MM.1S (cell line): ENCODE data around the gene ZCCHC13.
"Not testable (repeated sequence)": the region's sequence is repeated elsewhere in the genome, so short reads cannot be mapped to it uniquely, and the experiment has no call there.

ENCODE experiments used
- DNase-seq: peaks from one replicate; pipeline ENCODE4 v3.0.0-alpha.2; 2015
- H2AFZ ChIP-seq: fragments of 300-600 bp; sonication (generic); 2 replicates; pipeline ENCODE4 v1.6.0; 2016; ENCODE audit warnings: antibody characterized with exemption, low read length
- H3F3A ChIP-seq: fragments of 300-600 bp; sonication (generic); 2 replicates; pipeline ENCODE4 v1.6.1; 2016; ENCODE audit warnings: mild to moderate bottlenecking, antibody characterized with exemption, low read length, moderate library complexity, mixed read lengths; ENCODE audit not compliant: insufficient read depth
- H3K27ac ChIP-seq: fragments of 300-600 bp; sonication (generic); 2 replicates; pipeline ENCODE4 v1.5.1; 2016; ENCODE audit warnings: mild to moderate bottlenecking, low read length
- H3K27me3 ChIP-seq: fragments of 300-600 bp; sonication (generic); replicated peaks from 2 replicates; pipeline ENCODE4 v1.6.0; 2016; ENCODE audit warnings: low read length; ENCODE audit not compliant: insufficient read depth
- H3K36me3 ChIP-seq: fragments of 300-600 bp; sonication (generic); replicated peaks from 2 replicates; pipeline ENCODE4 v1.6.1; 2016; ENCODE audit warnings: mild to moderate bottlenecking, low read length, mixed read lengths; ENCODE audit not compliant: insufficient read depth
- H3K4me1 ChIP-seq: fragments of 300-600 bp; sonication (generic); 2 replicates; pipeline ENCODE4 v1.6.1; 2016; ENCODE audit warnings: low read length, mixed read lengths
- H3K4me2 ChIP-seq: fragments of 300-600 bp; sonication (generic); 2 replicates; pipeline ENCODE4 v1.6.0; 2016; ENCODE audit warnings: low read depth, low read length
- H3K4me3 ChIP-seq: fragments of 300-600 bp; sonication (generic); 2 replicates; pipeline ENCODE4 v1.5.1; 2016; ENCODE audit warnings: low read length, mixed read lengths
- H3K79me2 ChIP-seq: fragments of 300-600 bp; sonication (generic); 2 replicates; pipeline ENCODE4 v1.6.1; 2016; ENCODE audit warnings: mixed run types, low read length, mixed read lengths
- H3K9ac ChIP-seq: fragments of 300-600 bp; sonication (generic); 2 replicates; pipeline ENCODE4 v1.6.1; 2016; ENCODE audit warnings: low read length, mixed read lengths
- H3K9me2 ChIP-seq: fragments of 300-600 bp; sonication (generic); replicated peaks from 2 replicates; pipeline ENCODE4 v1.6.1; 2016; ENCODE audit warnings: mild to moderate bottlenecking, low read length, mixed read lengths; ENCODE audit not compliant: insufficient read depth
- H3K9me3 ChIP-seq: fragments of 300-600 bp; sonication (generic); replicated peaks from 2 replicates; pipeline ENCODE4 v1.6.1; 2016; ENCODE audit warnings: mild to moderate bottlenecking, low read length, mixed read lengths; ENCODE audit not compliant: insufficient read depth
- H4K20me1 ChIP-seq: fragments of 300-600 bp; sonication (generic); 2 replicates; pipeline ENCODE4 v1.6.1; 2016; ENCODE audit warnings: mild to moderate bottlenecking, low read length, moderate library complexity, mixed read lengths; ENCODE audit not compliant: insufficient read depth
- EZH2 ChIP-seq: fragments of 300-600 bp; sonication (generic); optimal IDR thresholded peaks from 2 replicates; pipeline ENCODE3; 2017; ENCODE audit warnings: low read depth, mild to moderate bottlenecking, antibody characterized with exemption, low read length, mixed read lengths
- EZH2phosphoT487 ChIP-seq: fragments of 300-600 bp; sonication (generic); IDR thresholded peaks from 2 replicates; pipeline ENCODE4 v1.6.1; 2018; ENCODE audit warnings: antibody characterized with exemption, low read length
- TF ChIP-seq, protein P1 (sequence below): fragments of 300-600 bp; sonication (generic); IDR thresholded peaks from 2 replicates; pipeline ENCODE4 v1.5.1; 2016; ENCODE audit warnings: antibody characterized with exemption, low read length, mixed read lengths

The ZCCHC13 gene

DNA sequence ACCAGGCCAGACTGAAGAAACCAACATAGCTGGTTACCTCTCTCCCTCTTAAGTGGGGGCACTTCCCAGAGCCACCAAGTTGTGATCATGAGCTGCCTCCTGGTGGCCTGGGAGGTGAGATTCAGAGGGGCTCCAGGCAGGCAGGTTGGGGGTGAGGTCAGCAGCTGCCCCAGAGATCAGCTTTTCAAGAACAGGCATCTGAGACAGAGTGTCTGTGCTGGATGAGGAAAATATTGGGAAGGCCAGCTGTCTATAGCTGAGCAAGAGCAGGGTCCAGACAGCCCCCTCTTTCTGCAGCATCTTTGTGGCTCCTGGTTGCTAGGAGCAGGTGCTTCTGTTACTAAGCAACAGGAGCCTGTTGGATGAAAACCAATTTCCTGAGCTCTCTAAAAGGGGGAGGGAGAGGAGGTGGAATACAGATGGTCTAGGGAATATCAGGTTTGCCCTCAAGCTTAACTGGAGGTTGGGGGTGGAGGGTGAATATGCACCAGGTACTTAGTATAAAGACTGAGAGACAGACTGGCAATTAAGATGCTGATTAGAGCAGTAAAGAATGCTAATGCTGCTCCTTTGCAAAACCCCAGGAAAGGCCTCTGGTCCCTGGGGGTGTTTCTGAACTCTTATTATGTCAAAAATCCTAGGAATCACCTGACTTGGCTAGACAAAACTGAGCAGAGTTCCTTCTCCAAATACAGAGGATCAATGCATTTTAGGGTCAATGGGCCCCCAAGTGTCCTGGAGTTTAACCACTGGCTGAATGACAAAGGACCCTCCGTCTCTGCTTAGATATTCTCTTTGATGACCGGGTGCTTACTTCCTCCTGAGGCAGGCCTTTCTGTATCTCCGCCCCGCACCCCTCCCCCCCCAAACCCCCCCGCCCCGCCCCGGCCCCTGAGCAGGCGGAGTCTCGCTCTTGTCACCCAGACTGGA lies 21.4 kb downstream of the ZCCHC13 start:
- Histone ChIP-seq H3K79me2 (no peaks in the 10 kb centered on the region), H3K4me1 (no peaks in the 10 kb centered on the region), H3K36me3 (no peaks in the 10 kb centered on the region), H3K9me2 (no peaks in the 10 kb centered on the region), H3K27ac (no peak overlapping the region), H2AFZ (no peak overlapping the region), H4K20me1 (no peaks in the 10 kb centered on the region), H3K9ac (no peak overlapping the region), H3K4me3 (no peak overlapping the region), H3K4me2 (no peak overlapping the region), H3K27me3 (no peaks in the 10 kb centered on the region), H3K9me3 (no peaks in the 10 kb centered on the region), H3F3A (no peaks in the 10 kb centered on the region)
- no peak for DNase-seq
- no peak for TF ChIP-seq EZH2phosphoT487

DNA sequence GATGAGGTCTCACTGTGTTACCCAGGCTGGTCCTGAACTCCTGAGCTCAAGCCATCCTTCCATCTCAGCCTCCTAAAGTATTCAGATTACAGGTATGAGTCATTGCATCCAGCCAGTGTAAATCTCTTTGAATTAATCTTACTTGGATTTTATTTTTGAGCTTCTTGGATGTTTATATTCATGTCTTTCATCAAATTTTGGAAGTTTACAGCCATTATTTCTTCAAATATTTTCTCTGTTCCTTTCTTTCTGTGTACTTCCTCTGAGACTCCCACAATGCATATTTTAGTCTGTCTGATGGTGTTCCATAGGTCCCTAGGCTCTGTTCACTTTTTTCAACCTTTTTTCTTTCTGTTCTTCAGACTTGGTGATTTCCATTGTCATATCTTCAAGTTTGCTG lies 34.9 kb downstream of the ZCCHC13 start:
- H3K27ac ChIP-seq, result no peak overlapping the region
- no peaks in the 10 kb centered on the region for H3K27me3 ChIP-seq
- H3K4me1 ChIP-seq, result no peaks in the 10 kb centered on the region
- no peak overlapping the region for H3K4me3 ChIP-seq
- no peak overlapping the region for H3K4me2 ChIP-seq
- H2AFZ ChIP-seq, result no peak overlapping the region
- no peaks in the 10 kb centered on the region for H3K9me2 ChIP-seq
- H3K79me2 ChIP-seq, result no peaks in the 10 kb centered on the region
- no peaks in the 10 kb centered on the region for H4K20me1 ChIP-seq
- H3K36me3 ChIP-seq, result no peaks in the 10 kb centered on the region
- TF ChIP-seq EZH2phosphoT487 (no peak), EZH2 (no peak)
- TF ChIP-seq, protein P1, sequence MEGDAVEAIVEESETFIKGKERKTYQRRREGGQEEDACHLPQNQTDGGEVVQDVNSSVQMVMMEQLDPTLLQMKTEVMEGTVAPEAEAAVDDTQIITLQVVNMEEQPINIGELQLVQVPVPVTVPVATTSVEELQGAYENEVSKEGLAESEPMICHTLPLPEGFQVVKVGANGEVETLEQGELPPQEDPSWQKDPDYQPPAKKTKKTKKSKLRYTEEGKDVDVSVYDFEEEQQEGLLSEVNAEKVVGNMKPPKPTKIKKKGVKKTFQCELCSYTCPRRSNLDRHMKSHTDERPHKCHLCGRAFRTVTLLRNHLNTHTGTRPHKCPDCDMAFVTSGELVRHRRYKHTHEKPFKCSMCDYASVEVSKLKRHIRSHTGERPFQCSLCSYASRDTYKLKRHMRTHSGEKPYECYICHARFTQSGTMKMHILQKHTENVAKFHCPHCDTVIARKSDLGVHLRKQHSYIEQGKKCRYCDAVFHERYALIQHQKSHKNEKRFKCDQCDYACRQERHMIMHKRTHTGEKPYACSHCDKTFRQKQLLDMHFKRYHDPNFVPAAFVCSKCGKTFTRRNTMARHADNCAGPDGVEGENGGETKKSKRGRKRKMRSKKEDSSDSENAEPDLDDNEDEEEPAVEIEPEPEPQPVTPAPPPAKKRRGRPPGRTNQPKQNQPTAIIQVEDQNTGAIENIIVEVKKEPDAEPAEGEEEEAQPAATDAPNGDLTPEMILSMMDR, result no peak
- no peak overlapping the region for H3K9ac ChIP-seq
- H3K9me3 ChIP-seq, result no peaks in the 10 kb centered on the region
- no peak for DNase-seq
- H3F3A ChIP-seq, result no peaks in the 10 kb centered on the region

DNA sequence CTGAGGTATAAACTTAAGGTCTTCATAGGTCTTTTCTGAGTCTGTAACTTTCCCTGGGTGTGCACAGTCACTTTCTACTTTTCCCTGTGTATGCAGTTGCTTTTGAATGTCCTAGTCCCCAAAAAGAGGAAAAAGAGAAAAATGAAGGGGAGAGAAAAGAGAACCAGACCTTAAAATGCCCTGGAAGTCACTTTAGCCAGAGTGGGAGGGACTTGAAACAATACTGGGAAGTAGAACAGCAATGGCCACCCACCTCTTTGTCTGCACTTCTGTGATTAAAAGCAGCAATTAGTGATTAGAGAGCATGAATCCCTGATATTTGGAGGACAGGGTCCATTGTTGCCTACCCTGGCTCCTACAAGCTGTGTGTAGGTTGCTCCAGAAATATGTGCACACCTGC lies 36.1 kb downstream of the ZCCHC13 start:
- no peaks in the 10 kb centered on the region for H3K9me3 ChIP-seq
- TF ChIP-seq, protein P1, result no peak
- no peak for TF ChIP-seq EZH2
- no peak for TF ChIP-seq EZH2phosphoT487
- no peak overlapping the region for H2AFZ ChIP-seq

DNA sequence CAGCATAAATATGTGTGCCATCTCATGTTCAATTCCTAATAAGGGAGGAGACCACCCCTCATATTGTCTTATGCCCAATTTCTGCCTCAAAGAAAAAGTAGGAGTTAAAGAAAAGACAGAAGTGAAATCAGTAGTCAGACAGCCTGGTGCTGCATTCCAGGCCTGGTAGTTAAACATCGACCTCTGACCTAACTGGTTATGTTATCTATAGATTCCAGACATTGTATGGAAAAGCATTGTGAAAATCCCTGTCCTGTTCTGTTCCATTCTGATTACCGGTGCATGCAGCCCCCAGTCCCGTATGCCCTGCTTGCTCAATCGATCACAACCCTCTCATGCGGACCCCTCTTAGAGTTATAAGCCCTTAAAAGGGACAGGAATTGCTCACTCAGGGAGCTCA lies 38.2 kb downstream of the ZCCHC13 start:
- not testable (repeated sequence) for H3K9ac ChIP-seq, H3K4me2 ChIP-seq, H3K9me2 ChIP-seq, H4K20me1 ChIP-seq, H3K4me1 ChIP-seq, H3K79me2 ChIP-seq, H3K4me3 ChIP-seq, H3K27me3 ChIP-seq, H3F3A ChIP-seq, H3K9me3 ChIP-seq, H3K27ac ChIP-seq, H2AFZ ChIP-seq, H3K36me3 ChIP-seq, DNase-seq

More for the DNA sequence above, 36.1 kb downstream of the ZCCHC13 start:
- Histone ChIP-seq H3K4me1 (no peaks in the 10 kb centered on the region), H3K9ac (no peak overlapping the region), H3K9me2 (no peaks in the 10 kb centered on the region), H3K79me2 (no peaks in the 10 kb centered on the region), H3K27me3 (no peaks in the 10 kb centered on the region), H3K4me2 (no peak overlapping the region), H3F3A (no peaks in the 10 kb centered on the region), H3K4me3 (no peak overlapping the region), H3K36me3 (no peaks in the 10 kb centered on the region), H3K27ac (no peak overlapping the region), H4K20me1 (no peaks in the 10 kb centered on the region)
- no peak for DNase-seq
